ENCODE results near the gene SLC26A8. TPM values are rescaled to one million over a fixed set of nuclear protein-coding genes. Genes with fewer than 3 reads are reported as not detected.

SLC26A8 gene
- total and polyA plus RNA-seq, 4 donors = 0.20 to 1.1 (median 0.48) TPM

DNA sequence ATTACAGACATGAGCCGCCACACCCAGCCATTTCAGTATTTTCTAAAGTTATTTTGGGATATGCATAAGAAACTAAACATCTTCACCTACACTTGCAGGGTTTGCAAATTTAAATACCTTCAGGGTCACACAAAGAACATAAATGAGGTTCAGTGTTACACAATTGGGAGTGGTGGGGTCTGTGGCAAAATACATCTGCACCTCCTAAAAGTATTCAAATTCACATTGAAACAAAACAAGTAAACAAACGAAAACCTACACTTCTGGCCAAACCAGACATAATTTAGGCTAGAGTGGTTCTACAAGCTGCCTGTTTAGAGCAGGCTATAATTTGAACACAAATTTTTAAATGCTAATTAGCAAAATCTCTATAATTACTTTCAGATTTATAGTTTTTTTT, 37.8 kb upstream of the SLC26A8 start:
- H3K9ac ChIP-seq (ENCODE audit: insufficient read depth in 1 of 2, low read length in 2 of 2) = no peak overlapping the region

DNA sequence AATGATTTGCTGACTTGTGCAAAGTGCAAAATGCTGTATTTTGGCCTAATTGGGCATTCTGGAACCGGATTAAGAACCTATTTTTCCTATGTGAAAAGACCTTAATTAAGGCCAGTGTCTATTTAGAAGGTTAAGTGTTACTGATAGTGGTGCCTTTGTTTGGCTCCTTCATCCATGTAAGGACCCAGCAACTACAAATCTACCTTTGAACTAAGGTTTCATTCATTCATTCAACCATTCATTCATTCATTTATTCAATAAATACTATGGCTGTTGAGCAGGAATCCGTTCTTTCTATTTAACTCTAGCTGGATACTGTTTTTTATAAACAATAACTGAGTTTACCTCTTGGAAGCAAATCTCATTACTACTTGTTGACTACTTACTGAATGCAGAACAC, 36.8 kb upstream of the SLC26A8 start:
- no peaks in the 10 kb centered on the region for H3K9me3 ChIP-seq (ENCODE audit: control insufficient read depth in 4 of 4, insufficient read depth in 3 of 4, low read length in 3 of 4)
- no peak for DNase-seq
- no peak overlapping the region for H3K4me3 ChIP-seq
- no peak for ATAC-seq (ENCODE audit: insufficient read depth, low FRiP score)
- TF ChIP-seq, protein P1, sequence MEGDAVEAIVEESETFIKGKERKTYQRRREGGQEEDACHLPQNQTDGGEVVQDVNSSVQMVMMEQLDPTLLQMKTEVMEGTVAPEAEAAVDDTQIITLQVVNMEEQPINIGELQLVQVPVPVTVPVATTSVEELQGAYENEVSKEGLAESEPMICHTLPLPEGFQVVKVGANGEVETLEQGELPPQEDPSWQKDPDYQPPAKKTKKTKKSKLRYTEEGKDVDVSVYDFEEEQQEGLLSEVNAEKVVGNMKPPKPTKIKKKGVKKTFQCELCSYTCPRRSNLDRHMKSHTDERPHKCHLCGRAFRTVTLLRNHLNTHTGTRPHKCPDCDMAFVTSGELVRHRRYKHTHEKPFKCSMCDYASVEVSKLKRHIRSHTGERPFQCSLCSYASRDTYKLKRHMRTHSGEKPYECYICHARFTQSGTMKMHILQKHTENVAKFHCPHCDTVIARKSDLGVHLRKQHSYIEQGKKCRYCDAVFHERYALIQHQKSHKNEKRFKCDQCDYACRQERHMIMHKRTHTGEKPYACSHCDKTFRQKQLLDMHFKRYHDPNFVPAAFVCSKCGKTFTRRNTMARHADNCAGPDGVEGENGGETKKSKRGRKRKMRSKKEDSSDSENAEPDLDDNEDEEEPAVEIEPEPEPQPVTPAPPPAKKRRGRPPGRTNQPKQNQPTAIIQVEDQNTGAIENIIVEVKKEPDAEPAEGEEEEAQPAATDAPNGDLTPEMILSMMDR (IDR thresholded peaks at IDR 0.05; ENCODE audit: control extremely low read depth, extremely low read depth) = no peak
- H3K27me3 ChIP-seq (ENCODE audit: control insufficient read depth in 3 of 3, insufficient read depth in 3 of 3, low read length in 2 of 3) = no peaks in the 10 kb centered on the region
- no peak overlapping the region for H3K27ac ChIP-seq (ENCODE audit: low read depth in 1 of 2, low read length in 1 of 2)
- 48 to 71% methylated on average over 2 of the region's 2 CpGs for WGBS, 2 donors
- H3K4me1 ChIP-seq (ENCODE audit: control insufficient read depth in 5 of 5, insufficient read depth in 5 of 5, low read length in 5 of 5) = peaks cover 0 to 14% (median 8%) of the 10 kb centered on the region in 5 donors
- no peak overlapping the region for H3K9ac ChIP-seq (ENCODE audit: insufficient read depth in 1 of 2, low read length in 2 of 2)
- peaks cover 6 to 18% (median 13%) of the 10 kb centered on the region in 4 donors for H3K36me3 ChIP-seq (ENCODE audit: control insufficient read depth in 4 of 4, insufficient read depth in 4 of 4, low read length in 4 of 4)

More for the DNA sequence above, 37.8 kb upstream of the SLC26A8 start:
- 95 to 97% methylated on average over 2 of the region's 2 CpGs for WGBS, 2 donors
- H3K4me3 ChIP-seq = no peak overlapping the region
- H3K36me3 ChIP-seq (ENCODE audit: control insufficient read depth in 4 of 4, insufficient read depth in 4 of 4, low read length in 4 of 4) = peaks cover 6 to 18% (median 13%) of the 10 kb centered on the region in 4 donors
- ATAC-seq (ENCODE audit: insufficient read depth, low FRiP score) (no peak), DNase-seq (no peak)
- no peak overlapping the region for H3K27ac ChIP-seq (ENCODE audit: low read depth in 1 of 2, low read length in 1 of 2)
- TF ChIP-seq, protein P1 (IDR thresholded peaks at IDR 0.05; ENCODE audit: control extremely low read depth, extremely low read depth) = no peak
- H3K27me3 ChIP-seq (ENCODE audit: control insufficient read depth in 3 of 3, insufficient read depth in 3 of 3, low read length in 2 of 3) = no peaks in the 10 kb centered on the region
- peaks cover 0 to 20% (median 15%) of the 10 kb centered on the region in 5 donors for H3K4me1 ChIP-seq (ENCODE audit: control insufficient read depth in 5 of 5, insufficient read depth in 5 of 5, low read length in 5 of 5)
- no peaks in the 10 kb centered on the region for H3K9me3 ChIP-seq (ENCODE audit: control insufficient read depth in 4 of 4, insufficient read depth in 3 of 4, low read length in 3 of 4)

DNA sequence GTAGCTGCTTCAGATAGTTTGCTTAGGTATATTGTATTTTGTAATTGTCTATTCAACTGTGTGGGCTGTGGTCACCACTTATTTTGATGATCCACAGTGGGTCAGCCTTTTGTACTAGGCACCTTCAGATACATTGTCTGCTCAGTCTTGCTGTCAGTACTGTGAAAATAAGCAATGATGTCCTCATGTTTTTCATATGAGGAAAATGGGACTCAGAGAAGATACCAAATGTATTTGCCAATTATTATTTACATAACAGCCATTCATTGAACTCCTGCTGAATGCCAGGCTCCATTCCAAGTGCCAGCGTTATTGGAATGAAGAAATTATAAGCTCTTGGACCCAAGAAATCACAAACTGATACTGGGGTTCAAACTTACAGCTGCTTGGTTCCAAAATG, 31.7 kb upstream of the SLC26A8 start:
- 49 to 75% methylated on average over 1 of the region's 1 CpG for WGBS, 2 donors
- H3K4me3 ChIP-seq = no peak overlapping the region
- TF ChIP-seq, protein P1 (IDR thresholded peaks at IDR 0.05; ENCODE audit: control extremely low read depth, extremely low read depth) = no peak
- peaks cover 2 to 13% (median 11%) of the 10 kb centered on the region in 5 donors for H3K4me1 ChIP-seq (ENCODE audit: control insufficient read depth in 5 of 5, insufficient read depth in 5 of 5, low read length in 5 of 5)
- ATAC-seq (ENCODE audit: insufficient read depth, low FRiP score) (no peak), DNase-seq (no peak)
- no peaks in the 10 kb centered on the region for H3K9me3 ChIP-seq (ENCODE audit: control insufficient read depth in 4 of 4, insufficient read depth in 3 of 4, low read length in 3 of 4)
- H3K27ac ChIP-seq (ENCODE audit: low read depth in 1 of 2, low read length in 1 of 2) = no peak overlapping the region
- peaks cover 10 to 16% (median 11%) of the 10 kb centered on the region in 4 donors for H3K36me3 ChIP-seq (ENCODE audit: control insufficient read depth in 4 of 4, insufficient read depth in 4 of 4, low read length in 4 of 4)
- H3K9ac ChIP-seq (ENCODE audit: insufficient read depth in 1 of 2, low read length in 2 of 2) = no peak overlapping the region
- no peaks in the 10 kb centered on the region for H3K27me3 ChIP-seq (ENCODE audit: control insufficient read depth in 3 of 3, insufficient read depth in 3 of 3, low read length in 2 of 3)

DNA sequence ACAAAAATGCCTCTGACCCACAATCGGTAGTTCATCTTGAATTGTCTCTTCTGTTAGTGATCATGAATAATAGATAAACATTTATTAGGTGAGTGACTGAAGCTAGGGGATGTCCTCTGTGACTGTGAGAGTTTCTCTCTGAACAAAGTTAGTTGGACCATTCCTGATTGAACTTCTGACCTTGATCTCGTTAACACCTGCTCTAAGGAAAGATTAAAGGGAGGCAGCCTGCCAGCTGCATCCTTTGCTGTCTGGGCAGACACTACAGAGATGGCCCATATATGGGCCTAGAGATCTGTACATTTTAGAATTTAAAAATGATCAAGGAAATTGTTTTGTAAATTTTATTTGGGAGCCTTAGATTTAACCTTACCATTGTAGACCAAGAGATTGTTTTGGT, 30.5 kb upstream of the SLC26A8 start:
- H3K4me1 ChIP-seq (ENCODE audit: control insufficient read depth in 5 of 5, insufficient read depth in 5 of 5, low read length in 5 of 5) = peaks cover 2 to 20% (median 11%) of the 10 kb centered on the region in 5 donors
- no peaks in the 10 kb centered on the region for H3K9me3 ChIP-seq (ENCODE audit: control insufficient read depth in 4 of 4, insufficient read depth in 3 of 4, low read length in 3 of 4)
- no peak overlapping the region for H3K4me3 ChIP-seq
- H3K36me3 ChIP-seq (ENCODE audit: control insufficient read depth in 4 of 4, insufficient read depth in 4 of 4, low read length in 4 of 4) = peaks cover 5 to 10% (median 8%) of the 10 kb centered on the region in 4 donors
- ATAC-seq (ENCODE audit: insufficient read depth, low FRiP score) (no peak), DNase-seq (no peak)
- no peak overlapping the region for H3K9ac ChIP-seq (ENCODE audit: insufficient read depth in 1 of 2, low read length in 2 of 2)
- no peak overlapping the region for H3K27ac ChIP-seq (ENCODE audit: low read depth in 1 of 2, low read length in 1 of 2)
- H3K27me3 ChIP-seq (ENCODE audit: control insufficient read depth in 3 of 3, insufficient read depth in 3 of 3, low read length in 2 of 3) = no peaks in the 10 kb centered on the region
- 65 to 68% methylated on average over 2 of the region's 2 CpGs for WGBS, 2 donors
- TF ChIP-seq, protein P1 (IDR thresholded peaks at IDR 0.05; ENCODE audit: control extremely low read depth, extremely low read depth) = no peak

Data from lung (tissue), 12 donors.